CD8-positive, alpha-beta memory T cell (primary cell): ENCODE measurements around the gene TMEM151A. TPM values are rescaled to one million over a fixed set of nuclear protein-coding genes. Genes with fewer than 3 reads are reported as not detected.
"Not testable (repeated sequence)": the region's sequence is repeated elsewhere in the genome, so short reads cannot be mapped to it uniquely, and the experiment has no call there.

Source experiments
- CTCF ChIA-PET: fragments of 350-600 bp; sonication (Branson Sonifier 250); formaldehyde crosslinking; loops from one replicate; lab custom pipeline; 2021; ENCODE audit warnings: antibody characterized with exemption; lab: Charles Lee
- POLR2A ChIA-PET: fragments of 350-600 bp; sonication (Branson Sonifier 250); formaldehyde crosslinking; loops from one replicate; lab custom pipeline; 2021; ENCODE audit warnings: antibody characterized with exemption; lab: Charles Lee
- DNase-seq, 5 donors: peaks; one replicate each; pipeline versions ENCODE4 v3.0.0 to v3.0.0-alpha.2; 2020 to 2022; ENCODE audit warnings: mixed read lengths in 1 of 5
- H3K27ac ChIP-seq: one replicate; pipeline ENCODE4 v1.7.0; 2013; ENCODE audit warnings: low read depth, mild to moderate bottlenecking, low read length, moderate library complexity
- H3K27me3 ChIP-seq: 2 replicates; pipeline ENCODE4 v1.7.0; 2013; ENCODE audit warnings: low read length, mild to moderate bottlenecking; ENCODE audit not compliant: insufficient read depth, poor library complexity, severe bottlenecking
- H3K36me3 ChIP-seq: 2 replicates; pipeline ENCODE4 v1.7.0; 2013; ENCODE audit warnings: mild to moderate bottlenecking, low read length, moderate library complexity; ENCODE audit not compliant: insufficient read depth
- H3K4me1 ChIP-seq: 2 replicates; pipeline ENCODE4 v1.7.0; 2013; ENCODE audit warnings: mild to moderate bottlenecking, low read length, moderate library complexity; ENCODE audit not compliant: insufficient read depth
- H3K4me3 ChIP-seq: 2 replicates; pipeline ENCODE4 v1.7.0; 2013; ENCODE audit warnings: mild to moderate bottlenecking, low read length
- H3K9me3 ChIP-seq: 2 replicates; pipeline ENCODE4 v1.7.0; 2013; ENCODE audit warnings: mild to moderate bottlenecking, low read length
- H3K27ac Mint-ChIP-seq, 8 donors: one replicate each; pipeline ENCODE4 v1.8.0; 2020 to 2021; ENCODE audit warnings: mixed read lengths in 8 of 8, mild to moderate bottlenecking in 6 of 8, inconsistent platforms in 3 of 8, moderate library complexity in 3 of 8
- H3K27me3 Mint-ChIP-seq, 2 donors: one replicate each; pipeline ENCODE4 v1.8.0; 2020 to 2021; ENCODE audit warnings: mixed read lengths in 2 of 2, mild to moderate bottlenecking in 1 of 2, moderate library complexity in 1 of 2
- H3K36me3 Mint-ChIP-seq, 3 donors: one replicate each; pipeline ENCODE4 v1.8.0; 2020 to 2021; ENCODE audit warnings: mixed read lengths in 3 of 3, inconsistent platforms in 1 of 3, mild to moderate bottlenecking in 1 of 3
- H3K4me1 Mint-ChIP-seq, 3 donors: one replicate each; pipeline ENCODE4 v1.8.0; 2020 to 2021; ENCODE audit warnings: mixed read lengths in 3 of 3, inconsistent platforms in 1 of 3, mild to moderate bottlenecking in 1 of 3
- H3K4me3 Mint-ChIP-seq, 7 donors: one replicate each; pipeline ENCODE4 v1.8.0; 2020 to 2021; ENCODE audit warnings: mixed read lengths in 7 of 7, mild to moderate bottlenecking in 6 of 7, moderate library complexity in 4 of 7, inconsistent platforms in 2 of 7
- H3K9me3 Mint-ChIP-seq, 5 donors: one replicate each; pipeline ENCODE4 v1.8.0; 2020 to 2022; ENCODE audit warnings: mixed read lengths in 5 of 5, mild to moderate bottlenecking in 3 of 5, moderate library complexity in 2 of 5, inconsistent platforms in 1 of 5
- polyA plus RNA-seq: library from polyadenylated mRNA; unstranded; fragments of 300-500 nt; fragmentation: Illumina TruSeq; gene quantifications from one replicate; pipeline ENCODE4 v1.2.3, GENCODE V29; 2021
- total RNA-seq, 2 experiments: library from RNA; stranded (reverse); gene quantifications; one replicate each; pipeline ENCODE4 v1.2.3, GENCODE V29; 2021

TMEM151A gene
- total and polyA plus RNA-seq, 3 experiments from 2014 or later = not detected

GRCh38 chr11:66253081-66253480 is 38.6 kb upstream of the TMEM151A start:
- H3K4me3 ChIP-seq, CTCF ChIA-PET, H3K27me3 ChIP-seq, H3K36me3 ChIP-seq, H3K9me3 Mint-ChIP-seq, H3K27me3 Mint-ChIP-seq, H3K9me3 ChIP-seq, DNase-seq, H3K27ac ChIP-seq: not testable (repeated sequence)
- peaks cover 11% of the 10 kb centered on the region for H3K4me1 ChIP-seq
- peak overlapping the region in 1 of 7 donors; percentile 43 for H3K4me3 Mint-ChIP-seq
- peaks cover 0 to 25% (median 0%) of the 10 kb centered on the region in 3 donors for H3K36me3 Mint-ChIP-seq
- H3K4me1 Mint-ChIP-seq = peaks cover 15 to 21% (median 20%) of the 10 kb centered on the region in 3 donors
- peak overlapping the region in 6 of 8 donors; percentile 41 to 87 (median 77) for H3K27ac Mint-ChIP-seq
- POLR2A ChIA-PET = interaction anchor here (0.6 kb wide), 1 partner anchor 18 kb away, joined by 5 read pairs; no protein-coding TSS in a partner anchor

GRCh38 chr11:66258473-66258893 is 33.2 kb upstream of the TMEM151A start:
- POLR2A ChIA-PET = interaction anchor here (0.9 to 2.2 kb wide), 2 partner anchors 24 to 31 kb away, joined by 4 to 5 read pairs; partner anchors contain the start of gene YIF1A
- Histone ChIP-seq H3K27me3 (no peaks in the 10 kb centered on the region), H3K4me1 (peaks cover 18% of the 10 kb centered on the region), H3K4me3 (peak overlapping the region; percentile 94), H3K27ac (peak overlapping the region; percentile 98), H3K36me3 (peaks cover 7% of the 10 kb centered on the region), H3K9me3 (no peaks in the 10 kb centered on the region)
- Mint-ChIP-seq H3K36me3 (peaks cover 0 to 43% (median 8%) of the 10 kb centered on the region in 3 donors), H3K27ac (peak overlapping the region; percentile 71 to 99 (median 88)), H3K27me3 (peaks cover 0 to 4% of the 10 kb centered on the region in 2 donors), H3K4me3 (peak overlapping the region; percentile 91 to 96 (median 94)), H3K9me3 (no peaks in the 10 kb centered on the region), H3K4me1 (peaks cover 22 to 32% (median 24%) of the 10 kb centered on the region in 3 donors)
- CTCF ChIA-PET = interaction anchor here (0.7 to 1.6 kb wide), 8 partner anchors 24 to 191 kb away, joined by 3 to 5 read pairs (median 3); no protein-coding TSS in a partner anchor
- no peak for DNase-seq

- H3K36me3 Mint-ChIP-seq = peaks cover 0 to 49% (median 8%) of the 10 kb centered on the region in 3 donors
- peaks cover 0 to 4% of the 10 kb centered on the region in 2 donors for H3K27me3 Mint-ChIP-seq
- Histone ChIP-seq H3K4me1 (peaks cover 18% of the 10 kb centered on the region), H3K9me3 (no peaks in the 10 kb centered on the region), H3K27ac (no peak overlapping the region), H3K27me3 (no peaks in the 10 kb centered on the region), H3K4me3 (no peak overlapping the region), H3K36me3 (peaks cover 7% of the 10 kb centered on the region)
- no peaks in the 10 kb centered on the region for H3K9me3 Mint-ChIP-seq
- no peak for DNase-seq
- CTCF ChIA-PET = interaction anchor here (0.7 to 1.6 kb wide), 5 partner anchors 25 to 144 kb away, joined by 3 to 5 read pairs (median 3); no protein-coding TSS in a partner anchor
- peak overlapping the region in 7 of 8 donors; percentile 22 to 99 (median 80) for H3K27ac Mint-ChIP-seq
- POLR2A ChIA-PET = interaction anchor here (0.9 to 2.2 kb wide), 2 partner anchors 23 to 30 kb away, joined by 4 to 5 read pairs; partner anchors contain the start of gene YIF1A
- H3K4me3 Mint-ChIP-seq = peak overlapping the region; percentile 57 to 96 (median 92)
- peaks cover 20 to 30% (median 24%) of the 10 kb centered on the region in 3 donors for H3K4me1 Mint-ChIP-seq
Observed at GRCh38 chr11:66259225-66259624, 32.5 kb upstream of the TMEM151A start.

GRCh38 chr11:66259956-66260355 is 31.7 kb upstream of the TMEM151A start:
- Histone ChIP-seq H3K9me3 (no peaks in the 10 kb centered on the region), H3K4me3 (no peak overlapping the region), H3K27me3 (no peaks in the 10 kb centered on the region), H3K27ac (no peak overlapping the region), H3K36me3 (peaks cover 13% of the 10 kb centered on the region), H3K4me1 (peaks cover 18% of the 10 kb centered on the region)
- Mint-ChIP-seq H3K27ac (peak overlapping the region in 4 of 8 donors; percentile 49 to 97 (median 81)), H3K4me3 (peak overlapping the region in 4 of 7 donors; percentile 26 to 94 (median 44)), H3K36me3 (peaks cover 0 to 57% (median 8%) of the 10 kb centered on the region in 3 donors), H3K27me3 (peaks cover 0 to 4% of the 10 kb centered on the region in 2 donors), H3K9me3 (no peaks in the 10 kb centered on the region), H3K4me1 (peaks cover 20 to 30% (median 24%) of the 10 kb centered on the region in 3 donors)
- POLR2A ChIA-PET = interaction anchor here (2.2 kb wide), 1 partner anchor 22 kb away, joined by 5 read pairs; no protein-coding TSS in a partner anchor
- CTCF ChIA-PET = interaction anchor here (1.1 to 2.1 kb wide), 3 partner anchors 23 to 238 kb away, joined by 3 to 9 read pairs (median 3); no protein-coding TSS in a partner anchor
- DNase-seq = no peak

- Histone ChIP-seq H3K27me3 (no peaks in the 10 kb centered on the region), H3K4me3 (no peak overlapping the region), H3K36me3 (peaks cover 13% of the 10 kb centered on the region), H3K27ac (no peak overlapping the region), H3K4me1 (peaks cover 11% of the 10 kb centered on the region), H3K9me3 (no peaks in the 10 kb centered on the region)
- Mint-ChIP-seq H3K27me3 (peaks cover 0 to 2% of the 10 kb centered on the region in 2 donors), H3K27ac (peak overlapping the region in 2 of 8 donors; percentile 51 to 60), H3K9me3 (no peaks in the 10 kb centered on the region), H3K4me3 (peak overlapping the region in 1 of 7 donors; percentile 8), H3K4me1 (peaks cover 11 to 23% (median 20%) of the 10 kb centered on the region in 3 donors), H3K36me3 (peaks cover 0 to 57% (median 8%) of the 10 kb centered on the region in 3 donors)
- CTCF ChIA-PET = interaction anchor here (0.7 to 2.1 kb wide), 4 partner anchors 21 to 239 kb away, joined by 3 to 10 read pairs (median 6); no protein-coding TSS in a partner anchor
- POLR2A ChIA-PET = interaction anchor here (1.1 to 1.2 kb wide), 2 partner anchors 18 to 28 kb away, joined by 3 to 4 read pairs; no protein-coding TSS in a partner anchor
- no peak for DNase-seq
Observed at GRCh38 chr11:66261578-66261977, 30.1 kb upstream of the TMEM151A start.

GRCh38 chr11:66262191-66262590 is 29.5 kb upstream of the TMEM151A start:
- POLR2A ChIA-PET = interaction anchor here (1.1 kb wide), 1 partner anchor 17 kb away, joined by 4 read pairs; no protein-coding TSS in a partner anchor
- no peaks in the 10 kb centered on the region for H3K9me3 Mint-ChIP-seq
- Histone ChIP-seq H3K4me1 (peaks cover 7% of the 10 kb centered on the region), H3K27me3 (no peaks in the 10 kb centered on the region), H3K9me3 (no peaks in the 10 kb centered on the region), H3K27ac (no peak overlapping the region), H3K36me3 (peaks cover 13% of the 10 kb centered on the region), H3K4me3 (no peak overlapping the region)
- peaks cover 0 to 2% of the 10 kb centered on the region in 2 donors for H3K27me3 Mint-ChIP-seq
- peaks cover 8 to 22% (median 18%) of the 10 kb centered on the region in 3 donors for H3K4me1 Mint-ChIP-seq
- peak overlapping the region in 1 of 8 donors; percentile 60 for H3K27ac Mint-ChIP-seq
- peaks cover 0 to 58% (median 8%) of the 10 kb centered on the region in 3 donors for H3K36me3 Mint-ChIP-seq
- peak overlapping the region in 1 of 7 donors; percentile 66 for H3K4me3 Mint-ChIP-seq
- CTCF ChIA-PET = interaction anchor here (2.1 kb wide), 1 partner anchor 40 kb away, joined by 10 read pairs; no protein-coding TSS in a partner anchor
- no peak for DNase-seq

- Mint-ChIP-seq H3K4me3 (peak overlapping the region in 1 of 7 donors; percentile 32), H3K36me3 (peaks cover 0 to 58% (median 8%) of the 10 kb centered on the region in 3 donors), H3K27me3 (peaks cover 0 to 2% of the 10 kb centered on the region in 2 donors), H3K27ac (peak overlapping the region in 2 of 8 donors; percentile 60), H3K9me3 (no peaks in the 10 kb centered on the region), H3K4me1 (peaks cover 11 to 24% (median 21%) of the 10 kb centered on the region in 3 donors)
- Histone ChIP-seq H3K36me3 (peaks cover 13% of the 10 kb centered on the region), H3K4me1 (peaks cover 7% of the 10 kb centered on the region), H3K4me3 (no peak overlapping the region), H3K9me3 (no peaks in the 10 kb centered on the region), H3K27me3 (no peaks in the 10 kb centered on the region), H3K27ac (no peak overlapping the region)
- no peak for DNase-seq
- POLR2A ChIA-PET = interaction anchor here (1.1 kb wide), 1 partner anchor 17 kb away, joined by 4 read pairs; no protein-coding TSS in a partner anchor
- CTCF ChIA-PET = interaction anchor here (2.1 kb wide), 1 partner anchor 41 kb away, joined by 10 read pairs; no protein-coding TSS in a partner anchor
Observed at GRCh38 chr11:66262696-66263095, 29.0 kb upstream of the TMEM151A start.
